SHP77 (cell line): ENCODE data around the gene FAXC.

ENCODE experiments used
- DNase-seq, 2 experiments: peaks; one replicate each; lab custom pipeline; 2025; lab: John Stamatoyannopoulos, UW

The FAXC gene

DNA sequence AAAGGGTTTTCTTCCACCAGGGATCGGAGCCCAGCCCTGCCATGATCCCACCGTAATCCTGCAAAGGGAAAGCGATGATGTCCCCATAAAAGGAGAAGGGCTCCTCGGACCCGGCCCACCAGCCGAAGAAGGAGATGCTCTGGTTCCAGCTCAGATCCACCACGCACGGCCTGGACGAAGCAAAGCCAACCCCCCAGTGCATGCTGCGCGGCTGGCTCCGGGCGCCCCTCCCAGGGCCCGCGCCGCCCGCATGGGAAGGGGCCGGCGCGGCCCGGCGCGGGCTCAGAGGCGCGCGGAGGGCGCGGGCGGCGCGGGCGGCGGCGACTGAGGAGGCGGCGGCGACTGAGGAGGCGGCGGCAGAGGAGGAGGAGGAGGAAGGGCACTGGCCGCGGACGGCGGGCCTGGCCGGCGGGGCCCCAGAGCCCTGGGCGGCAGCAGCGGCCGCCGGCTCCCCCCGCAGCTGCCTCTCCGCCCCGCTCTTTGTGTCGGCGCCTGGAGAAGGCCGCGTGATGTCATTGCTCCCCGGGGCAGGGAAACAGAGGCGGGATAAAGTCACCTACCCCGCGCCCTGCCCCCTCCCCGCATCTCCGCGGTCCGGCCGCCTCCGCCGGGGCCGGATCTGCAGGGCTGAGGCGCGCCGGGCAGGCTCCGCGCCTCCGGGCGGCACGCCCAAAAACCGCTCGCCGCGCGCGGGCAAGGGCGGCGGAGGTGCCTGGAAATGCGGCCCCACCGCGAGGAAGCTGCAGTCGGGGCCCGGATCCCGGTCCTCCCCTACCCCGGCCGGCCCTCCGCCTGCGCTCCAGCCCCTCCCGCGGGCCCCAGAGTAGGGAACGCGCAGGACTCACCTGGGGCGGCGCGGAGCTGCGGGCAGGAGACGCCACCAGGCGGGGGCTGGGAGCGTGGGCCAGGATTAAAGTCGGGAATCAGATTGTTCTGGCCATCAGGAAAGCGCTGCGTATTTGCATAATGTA is at the start of gene FAXC:
Gene FAXC (minus strand): TSS at position 504 of the 971 bp plus-strand sequence. CDS start 302 bp downstream, at position 202.
- peak; percentile 57 to 73 for DNase-seq

GRCh38 chr6:99397287-99397686 is 47.8 kb upstream of the FAXC start:
- no peak for DNase-seq

- DNase-seq: peak; percentile 81 to 87
Measured at GRCh38 chr6:99393698-99394531, 44.4 kb upstream of the FAXC start, which contains the start of gene COQ3. Gene COQ3 (minus strand): TSS chr6:99394195. CDS start chr6:99394179, 16 bp downstream.

- DNase-seq: no peak
Measured at GRCh38 chr6:99393366-99393697, 43.9 kb upstream of the FAXC start.

DNA sequence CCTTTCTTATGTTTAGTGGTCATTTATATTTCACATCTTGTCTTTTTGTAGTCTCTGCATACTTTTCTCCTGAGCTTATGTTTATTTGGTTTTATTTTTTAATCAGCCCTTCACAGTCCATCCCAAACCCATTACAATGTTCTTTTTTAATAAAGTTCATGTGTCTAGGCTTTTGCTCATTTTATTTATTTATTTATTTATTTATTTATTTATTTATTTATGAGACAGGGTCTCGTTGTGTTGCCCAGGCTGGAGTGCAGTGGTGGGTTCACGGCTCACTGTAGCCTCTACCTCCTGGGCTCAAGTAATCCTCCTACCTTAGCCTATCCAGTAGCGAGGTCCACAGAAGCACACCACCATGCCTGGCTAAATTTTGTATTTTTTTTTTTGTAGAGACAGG is 41.4 kb upstream of the FAXC start:
- DNase-seq: no peak

DNA sequence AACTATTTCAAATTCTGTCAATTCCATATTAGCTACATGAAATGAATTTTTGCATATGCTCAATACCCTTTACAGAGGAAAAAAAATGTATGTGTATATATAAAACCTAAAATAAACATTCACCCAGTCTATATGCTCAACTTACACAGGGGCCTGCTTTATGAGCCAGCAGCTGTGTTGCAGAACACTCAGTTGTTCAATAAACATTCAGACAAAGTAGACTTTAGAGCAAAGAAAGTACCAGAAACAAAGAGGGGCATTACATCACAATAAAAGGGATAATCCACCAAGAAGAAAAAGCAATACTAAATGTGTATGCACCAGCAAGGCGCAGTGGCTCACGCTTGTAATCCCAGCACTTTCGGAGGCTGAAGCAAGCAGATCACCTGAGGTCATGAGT is 35.0 kb upstream of the FAXC start:
- no peak for DNase-seq

DNA sequence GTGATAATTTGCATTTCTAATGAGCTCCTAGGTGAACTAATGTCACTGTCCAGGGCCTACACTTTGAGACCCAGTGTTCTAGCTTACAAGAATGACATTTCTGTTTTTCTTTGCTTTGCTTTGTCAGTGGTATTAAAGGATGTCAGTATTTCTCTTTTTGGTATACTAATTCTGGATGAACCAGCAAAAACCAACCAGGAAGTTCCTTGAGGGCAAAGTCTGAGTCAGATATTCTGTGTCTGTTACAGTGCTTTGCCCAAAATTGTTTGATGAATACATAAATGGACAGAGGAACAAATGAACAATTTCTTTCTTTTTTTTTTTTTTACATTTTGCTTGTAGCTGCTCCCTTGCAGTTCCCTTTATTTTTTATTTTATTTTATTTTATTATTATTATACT is 29.2 kb upstream of the FAXC start:
- DNase-seq: no peak

DNA sequence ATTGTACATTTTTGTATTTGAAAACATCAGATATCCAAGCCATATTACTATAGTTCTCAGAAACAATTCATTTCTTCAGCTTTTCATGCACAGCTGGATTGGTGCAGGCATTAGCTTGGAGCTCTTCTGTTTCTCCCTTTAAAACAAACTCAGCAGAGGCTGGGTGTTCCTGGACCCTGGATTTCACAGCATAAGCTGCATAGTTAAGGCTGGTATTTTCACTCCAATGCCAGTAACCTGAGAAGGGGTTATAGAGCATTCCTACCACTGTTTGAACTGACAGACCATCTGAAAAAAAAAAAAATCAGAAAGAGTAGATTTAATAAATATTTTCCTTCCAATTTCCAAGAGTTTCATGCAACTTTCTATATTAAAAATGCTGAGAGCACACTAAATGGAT is 20.1 kb upstream of the FAXC start:
- DNase-seq: no peak

- DNase-seq: no peak
Measured at GRCh38 chr6:99366852-99367251, 17.4 kb upstream of the FAXC start.

DNA sequence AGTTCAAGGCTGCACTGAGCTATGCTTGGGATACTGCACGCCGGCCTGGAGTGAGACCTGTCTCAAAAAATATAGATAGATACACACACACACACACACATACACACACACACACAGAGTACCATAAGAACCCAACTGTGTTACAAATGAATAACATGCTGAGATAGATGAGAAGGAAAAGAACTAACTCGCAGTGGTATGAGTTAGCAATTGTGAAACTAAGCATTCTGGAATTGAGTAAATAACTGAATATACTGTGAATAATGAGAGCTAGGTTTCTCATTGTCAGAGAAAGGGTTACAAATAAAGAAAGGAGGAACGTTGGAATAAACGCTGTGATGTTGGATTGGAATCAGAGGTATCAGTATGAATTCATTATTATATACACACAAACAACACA is 14.6 kb upstream of the FAXC start:
- no peak for DNase-seq

- DNase-seq: no peak
Measured at GRCh38 chr6:99362678-99363268, 13.3 kb upstream of the FAXC start.

GRCh38 chr6:99359800-99360199 is 10.3 kb upstream of the FAXC start:
- DNase-seq: no peak

- DNase-seq: no peak
Measured at GRCh38 chr6:99356641-99357040, 7.2 kb upstream of the FAXC start.

- no peak for DNase-seq
Measured at GRCh38 chr6:99354983-99355382, 5.5 kb upstream of the FAXC start.

- DNase-seq: no peak
Measured at GRCh38 chr6:99353126-99353525, 3.7 kb upstream of the FAXC start.

GRCh38 chr6:99350573-99350972 is 1.1 kb upstream of the FAXC start:
- peak; percentile 12 to 46 for DNase-seq

- peak; percentile 23 to 50 for DNase-seq
Measured at GRCh38 chr6:99348288-99349170, 945 bp downstream of the FAXC start.

- peak in 1 of 2 experiments; percentile 1 for DNase-seq
Measured at GRCh38 chr6:99347804-99348203, 1.7 kb downstream of the FAXC start.

DNA sequence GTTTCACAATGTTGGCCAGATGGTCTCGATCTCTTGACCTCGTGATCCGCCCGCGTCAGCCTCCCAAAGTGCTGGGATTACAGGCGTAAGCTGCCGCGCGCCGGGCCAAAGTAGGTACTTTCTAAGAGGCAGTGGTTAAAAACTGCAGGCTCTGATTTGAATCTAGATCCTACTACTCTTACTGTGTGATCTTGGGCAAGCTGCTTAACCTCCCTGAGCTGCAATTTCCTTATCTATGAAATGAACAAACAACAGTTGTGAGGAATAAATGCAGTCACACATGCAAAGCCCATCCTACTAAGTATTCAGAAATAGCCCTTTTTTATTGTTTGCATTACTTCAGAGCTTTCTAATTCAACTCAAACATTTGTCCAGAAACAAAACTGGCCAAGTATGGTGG is 2.9 kb downstream of the FAXC start:
- DNase-seq: no peak

GRCh38 chr6:99345164-99345563 is 4.3 kb downstream of the FAXC start:
- no peak for DNase-seq

DNA sequence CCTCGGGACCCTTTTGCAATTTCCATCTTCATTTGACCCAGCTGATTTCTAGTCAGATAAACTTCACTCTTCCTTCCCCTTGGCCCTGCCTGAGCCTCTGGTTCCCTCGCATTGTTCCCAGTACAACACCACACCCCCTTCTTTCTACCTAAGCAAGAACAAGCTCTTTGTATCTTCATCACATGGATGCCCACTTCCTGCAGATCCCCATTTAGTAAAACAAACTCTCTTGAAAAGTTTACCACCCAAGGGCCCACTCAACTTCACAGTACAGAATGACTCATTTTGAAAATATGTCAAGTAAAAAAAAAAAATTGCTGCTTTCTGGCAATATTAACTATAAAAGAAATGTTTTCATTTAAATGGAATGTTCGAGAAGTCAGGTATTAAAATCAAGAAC is 5.2 kb downstream of the FAXC start:
- DNase-seq: no peak
